Measurements from ENCODE around the gene HSPBAP1.
A peak's percentile ranks its signal among the peaks of the same experiment; 100 is the strongest.

Gene HSPBAP1

DNA sequence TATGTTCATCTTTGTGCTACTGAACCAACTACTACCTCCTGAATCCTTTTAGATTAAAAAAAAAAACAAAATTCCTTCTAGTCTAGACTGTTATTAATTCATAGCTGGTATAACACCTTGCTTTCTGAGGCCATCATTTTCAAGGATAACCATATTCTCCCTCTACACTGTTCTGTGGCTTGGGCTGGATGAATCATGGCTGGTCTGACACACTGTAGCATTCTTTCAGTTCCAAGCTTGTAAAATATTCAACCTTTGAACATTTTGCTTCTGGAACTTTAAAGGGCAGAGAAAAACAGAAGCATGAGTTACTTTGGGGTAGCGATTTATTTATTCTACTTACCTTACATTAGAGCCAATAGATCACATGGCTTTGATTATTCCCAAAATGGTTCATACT, 7.6 kb downstream of the HSPBAP1 start:
- no peak overlapping the region for H3K4me3 ChIP-seq (ENCODE audit: low read depth, low read length)
- no peak for DNase-seq (ENCODE audit: low read depth)
- TF ChIP-seq, protein P1, sequence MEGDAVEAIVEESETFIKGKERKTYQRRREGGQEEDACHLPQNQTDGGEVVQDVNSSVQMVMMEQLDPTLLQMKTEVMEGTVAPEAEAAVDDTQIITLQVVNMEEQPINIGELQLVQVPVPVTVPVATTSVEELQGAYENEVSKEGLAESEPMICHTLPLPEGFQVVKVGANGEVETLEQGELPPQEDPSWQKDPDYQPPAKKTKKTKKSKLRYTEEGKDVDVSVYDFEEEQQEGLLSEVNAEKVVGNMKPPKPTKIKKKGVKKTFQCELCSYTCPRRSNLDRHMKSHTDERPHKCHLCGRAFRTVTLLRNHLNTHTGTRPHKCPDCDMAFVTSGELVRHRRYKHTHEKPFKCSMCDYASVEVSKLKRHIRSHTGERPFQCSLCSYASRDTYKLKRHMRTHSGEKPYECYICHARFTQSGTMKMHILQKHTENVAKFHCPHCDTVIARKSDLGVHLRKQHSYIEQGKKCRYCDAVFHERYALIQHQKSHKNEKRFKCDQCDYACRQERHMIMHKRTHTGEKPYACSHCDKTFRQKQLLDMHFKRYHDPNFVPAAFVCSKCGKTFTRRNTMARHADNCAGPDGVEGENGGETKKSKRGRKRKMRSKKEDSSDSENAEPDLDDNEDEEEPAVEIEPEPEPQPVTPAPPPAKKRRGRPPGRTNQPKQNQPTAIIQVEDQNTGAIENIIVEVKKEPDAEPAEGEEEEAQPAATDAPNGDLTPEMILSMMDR (IDR thresholded peaks at IDR 0.05; ENCODE audit: control insufficient read depth, extremely low read depth, insufficient read depth), result no peak

DNA sequence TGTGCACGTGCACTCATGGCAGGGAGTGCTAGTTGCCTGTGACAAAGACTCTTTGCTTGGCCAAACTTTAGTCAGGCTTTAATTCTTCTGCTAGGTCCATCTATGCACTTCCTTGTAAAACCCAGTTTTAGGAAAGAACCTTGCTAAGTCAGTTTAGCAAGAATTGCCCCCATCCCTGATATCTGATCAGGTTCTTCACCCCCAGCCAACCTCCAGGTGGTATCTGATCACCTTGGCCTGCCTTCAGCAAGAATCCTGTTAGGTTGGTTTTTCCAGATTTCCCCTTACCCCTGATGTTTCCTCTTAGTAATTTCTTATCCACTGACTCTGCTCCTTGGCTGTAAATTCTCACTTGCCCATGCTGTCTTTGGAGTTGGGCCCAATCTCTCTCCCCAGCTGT, 8.4 kb downstream of the HSPBAP1 start:
- TF ChIP-seq, protein P1 (IDR thresholded peaks at IDR 0.05; ENCODE audit: control insufficient read depth, extremely low read depth, insufficient read depth), result no peak
- no peak overlapping the region for H3K4me3 ChIP-seq (ENCODE audit: low read depth, low read length)
- DNase-seq (ENCODE audit: low read depth), result no peak

DNA sequence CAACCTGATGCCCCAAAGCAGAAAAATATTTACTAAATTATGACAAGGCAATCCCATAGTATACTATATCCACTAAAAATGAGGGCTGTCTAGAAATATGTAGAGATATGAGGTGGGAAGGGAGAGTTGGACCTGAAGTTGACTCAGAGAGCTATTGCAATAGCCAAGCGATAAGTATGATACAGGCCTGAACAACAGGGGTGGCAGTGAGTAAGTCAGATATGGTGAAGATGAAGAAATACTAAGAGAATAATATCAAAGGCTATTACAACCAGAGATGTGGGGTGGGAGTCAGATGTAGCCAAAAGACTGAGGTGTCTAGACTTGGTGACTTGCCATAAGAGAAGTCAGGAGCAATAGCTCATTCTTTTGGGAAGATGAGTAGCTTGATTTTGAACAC, 9.2 kb downstream of the HSPBAP1 start:
- DNase-seq (ENCODE audit: low read depth), result no peak
- H3K4me3 ChIP-seq (ENCODE audit: low read depth, low read length), result no peak overlapping the region
- TF ChIP-seq, protein P1 (IDR thresholded peaks at IDR 0.05; ENCODE audit: control insufficient read depth, extremely low read depth, insufficient read depth), result no peak

DNA sequence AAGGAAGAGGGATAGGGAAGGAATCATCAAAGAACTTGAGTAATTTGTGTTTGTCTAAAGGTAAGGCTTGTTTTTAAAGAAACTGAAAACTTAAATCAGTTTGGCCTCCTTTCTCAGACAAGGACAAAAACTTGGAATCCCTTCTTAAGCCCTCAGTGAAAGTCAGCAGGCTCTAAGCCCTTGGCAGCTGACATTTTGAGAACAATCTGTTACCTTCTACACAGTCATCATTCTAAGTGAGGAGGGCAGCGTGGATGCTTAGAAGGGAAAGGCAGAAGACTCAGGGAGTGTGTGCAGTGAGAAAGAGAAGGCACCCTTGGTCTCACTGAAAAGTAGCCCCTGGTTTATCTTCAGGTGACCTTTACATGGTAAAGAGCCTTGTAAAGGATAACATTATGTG, 10.8 kb downstream of the HSPBAP1 start:
- H3K4me3 ChIP-seq (ENCODE audit: low read depth, low read length), result no peak overlapping the region
- TF ChIP-seq, protein P1 (IDR thresholded peaks at IDR 0.05; ENCODE audit: control insufficient read depth, extremely low read depth, insufficient read depth), result no peak
- DNase-seq (ENCODE audit: low read depth), result no peak

DNA sequence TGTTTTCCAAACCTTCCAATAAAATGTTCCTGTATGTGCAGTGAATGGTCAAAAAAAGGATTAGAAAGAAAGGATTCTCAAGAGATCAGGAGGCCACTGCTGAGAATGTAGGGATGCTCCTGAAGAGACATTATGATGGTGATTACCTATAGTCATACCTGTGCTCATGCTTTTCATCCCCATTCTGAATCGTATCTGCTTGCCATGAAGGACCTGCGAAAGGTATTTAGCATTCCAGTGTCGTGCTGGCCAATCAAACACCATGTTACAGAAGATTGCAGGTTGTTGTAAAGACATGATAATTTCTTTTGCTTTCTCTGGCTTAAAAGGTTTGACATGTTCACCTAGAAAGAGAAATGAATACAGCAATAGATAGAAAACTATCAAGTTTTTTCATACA, 16.1 kb downstream of the HSPBAP1 start:
- TF ChIP-seq, protein P1 (IDR thresholded peaks at IDR 0.05; ENCODE audit: control insufficient read depth, extremely low read depth, insufficient read depth), result no peak
- DNase-seq (ENCODE audit: low read depth), result peak; percentile 21
- H3K4me3 ChIP-seq (ENCODE audit: low read depth, low read length), result peak overlapping the region; percentile 17; the same call in 1 of the 2 replicates

DNA sequence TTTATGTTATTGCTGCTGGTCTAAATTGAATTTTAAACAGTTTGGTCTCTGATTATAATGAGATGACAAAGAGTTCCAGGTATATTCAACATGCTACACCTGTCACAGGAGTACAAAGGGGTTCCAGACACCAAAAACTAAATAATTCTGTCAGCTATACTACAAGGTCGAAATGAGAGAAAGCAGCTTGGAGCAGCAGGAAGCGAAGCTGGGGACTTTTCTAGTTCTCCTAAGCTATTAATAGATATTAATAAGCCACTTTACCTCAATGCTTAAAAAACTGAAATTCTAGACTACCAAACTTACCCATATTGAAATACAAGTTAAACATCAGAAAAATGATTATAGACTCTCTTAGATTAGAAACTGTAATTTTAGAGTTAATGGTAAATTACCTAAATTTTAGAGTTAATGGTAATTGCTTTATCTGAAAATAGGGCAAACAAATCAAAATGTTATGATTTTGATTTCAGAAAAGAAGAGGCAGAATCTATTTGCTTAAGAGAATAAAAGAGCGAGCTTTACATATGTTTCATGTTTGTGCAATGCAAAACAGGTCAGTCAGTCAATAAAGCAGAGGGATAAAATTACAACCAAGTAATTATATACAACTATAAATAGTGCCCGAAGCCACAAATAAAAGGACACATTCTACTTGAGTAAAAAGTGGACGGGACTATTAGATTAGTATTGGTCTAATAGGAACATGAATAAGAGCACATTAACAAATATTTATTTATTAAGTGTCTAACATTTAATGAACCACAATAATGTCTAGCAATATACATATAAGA, 16.8 kb downstream of the HSPBAP1 start:
- DNase-seq (ENCODE audit: low read depth), result peak; percentile 58
- TF ChIP-seq, protein P1 (IDR thresholded peaks at IDR 0.05; ENCODE audit: control insufficient read depth, extremely low read depth, insufficient read depth), result no peak
- peak overlapping the region; percentile 17; the same call in 1 of the 2 replicates for H3K4me3 ChIP-seq (ENCODE audit: low read depth, low read length)

DNA sequence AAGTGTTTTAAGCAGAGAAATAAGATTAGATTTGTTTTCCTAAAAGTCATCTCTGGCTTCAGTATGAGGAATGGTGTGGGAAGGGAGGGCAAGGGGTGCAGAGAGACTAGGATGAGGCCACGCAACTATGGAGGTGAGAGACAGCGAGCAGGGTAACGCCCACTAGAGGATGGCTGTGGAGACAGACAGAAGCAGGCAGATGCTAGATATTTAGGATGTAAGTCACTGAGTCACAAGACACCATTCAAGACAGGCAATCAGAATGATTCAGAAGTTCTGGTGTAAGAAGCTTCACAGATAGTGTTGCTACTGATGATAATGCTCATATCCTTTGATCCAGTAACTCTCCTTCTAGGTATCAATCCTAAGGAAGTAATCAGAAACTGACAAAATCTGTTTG, 19.1 kb downstream of the HSPBAP1 start:
- TF ChIP-seq, protein P1 (IDR thresholded peaks at IDR 0.05; ENCODE audit: control insufficient read depth, extremely low read depth, insufficient read depth), result no peak
- H3K4me3 ChIP-seq (ENCODE audit: low read depth, low read length), result no peak overlapping the region
- no peak for DNase-seq (ENCODE audit: low read depth)

Data from LNCaP clone FGC (cell line).